Lower lobe of right lung (tissue), 2 donors: ENCODE results near the gene ZMYM2. TPM values are rescaled to one million over a fixed set of nuclear protein-coding genes. Genes with fewer than 3 reads are reported as not detected.
A peak's percentile ranks its signal among the peaks of the same experiment; 100 is the strongest.

Experiments
- ATAC-seq, 2 donors: fragments of 200-7000 bp; cut with Tn5 transposase; one replicate each; pipeline ENCODE4 v1.9.1; 2020 to 2022; ENCODE audit warnings: mild to moderate bottlenecking in 2 of 2, moderate library complexity in 2 of 2
- DNase-seq: peaks from one replicate; pipeline ENCODE4 v3.0.0-alpha.2; 2020
- H3K27ac ChIP-seq: fragments of 200-600 bp; one replicate; pipeline ENCODE4 v1.8.0; 2022
- H3K27me3 ChIP-seq: fragments of 200-600 bp; one replicate; pipeline ENCODE4 v1.8.0; 2022; ENCODE audit warnings: low read depth
- H3K36me3 ChIP-seq: fragments of 200-600 bp; one replicate; pipeline ENCODE4 v1.8.0; 2022; ENCODE audit warnings: mild to moderate bottlenecking
- H3K4me1 ChIP-seq: fragments of 200-600 bp; one replicate; pipeline ENCODE4 v1.8.0; 2022
- H3K4me3 ChIP-seq: fragments of 200-600 bp; one replicate; pipeline ENCODE4 v1.8.0; 2022; ENCODE audit warnings: mild to moderate bottlenecking
- H3K9me3 ChIP-seq: fragments of 200-600 bp; one replicate; pipeline ENCODE4 v1.8.0; 2022
- CTCF ChIP-seq: fragments of 200-600 bp; IDR thresholded peaks from one replicate; pipeline ENCODE4 v1.8.0; 2022; ENCODE audit warnings: antibody characterized with exemption, mild to moderate bottlenecking
- intact Hi-C: fragments of 100-400 bp; cut with DNase I; formaldehyde crosslinking; loops from one replicate; pipeline ENCODE4 v1.11.0; 2022
- total RNA-seq: library from RNA; stranded (reverse); fragmentation: NEBNext Ultra II Directional; extraction: Animal tissue kit (Norgen Biotek cat#: 25700); gene quantifications from one replicate; pipeline ENCODE4 v1.2.1, GENCODE V29; 2021
- donor health status: DM: no; HTN: yes; CAD: no; lungs with severe emphysema.

ZMYM2 gene
- total RNA-seq, 1 donor from 2014 or later, result 71.5 TPM

GRCh38 chr13:20125783-20126165 is 167.2 kb downstream of the ZMYM2 start:
- no peak for DNase-seq
- intact Hi-C loops, result no loop called here
- H3K9me3 ChIP-seq, result no peaks in the 10 kb centered on the region
- no peaks in the 10 kb centered on the region for H3K36me3 ChIP-seq
- no peak for ATAC-seq
- H3K27ac ChIP-seq, result no peak overlapping the region
- peaks cover 22% of the 10 kb centered on the region for H3K27me3 ChIP-seq
- no peak for TF ChIP-seq CTCF
- no peak overlapping the region for H3K4me3 ChIP-seq
- peaks cover 12% of the 10 kb centered on the region for H3K4me1 ChIP-seq

GRCh38 chr13:20126541-20127261 is 168.2 kb downstream of the ZMYM2 start:
- ATAC-seq, result no peak

GRCh38 chr13:20127262-20127561 is 168.7 kb downstream of the ZMYM2 start:
- Histone ChIP-seq H3K27ac (peak overlapping the region; percentile 79), H3K4me3 (peak overlapping the region; percentile 57), H3K4me1 (peaks cover 12% of the 10 kb centered on the region), H3K36me3 (no peaks in the 10 kb centered on the region), H3K9me3 (no peaks in the 10 kb centered on the region), H3K27me3 (peaks cover 26% of the 10 kb centered on the region)
- ATAC-seq, result peak; percentile 18 to 52
- intact Hi-C loops, result no loop called here
- DNase-seq, result no peak
- no peak for TF ChIP-seq CTCF

More at GRCh38 chr13:20126541-20127261, 168.2 kb downstream of the ZMYM2 start:
- Histone ChIP-seq H3K36me3 (no peaks in the 10 kb centered on the region), H3K27me3 (peaks cover 28% of the 10 kb centered on the region), H3K9me3 (no peaks in the 10 kb centered on the region), H3K4me1 (peaks cover 12% of the 10 kb centered on the region), H3K4me3 (no peak overlapping the region), H3K27ac (no peak overlapping the region)
- no peak for DNase-seq
- intact Hi-C loops, result no loop called here
- no peak for TF ChIP-seq CTCF

GRCh38 chr13:20127562-20128458 is 169.3 kb downstream of the ZMYM2 start:
- H3K27ac ChIP-seq, result peak overlapping the region; percentile 79
- ATAC-seq, result peak; percentile 92 to 93
- peak; percentile 45 for TF ChIP-seq CTCF
- intact Hi-C loops, result no loop called here
- H3K27me3 ChIP-seq, result peaks cover 23% of the 10 kb centered on the region
- H3K4me1 ChIP-seq, result peaks cover 12% of the 10 kb centered on the region
- H3K9me3 ChIP-seq, result no peaks in the 10 kb centered on the region
- peak overlapping the region; percentile 57 for H3K4me3 ChIP-seq
- no peaks in the 10 kb centered on the region for H3K36me3 ChIP-seq
- DNase-seq, result peak; percentile 80

GRCh38 chr13:20128459-20128931 is 170.0 kb downstream of the ZMYM2 start:
- no peak for DNase-seq
- intact Hi-C loops, result no loop called here
- Histone ChIP-seq H3K4me1 (peaks cover 12% of the 10 kb centered on the region), H3K4me3 (peak overlapping the region; percentile 57), H3K27me3 (peaks cover 27% of the 10 kb centered on the region), H3K27ac (peak overlapping the region; percentile 79), H3K9me3 (no peaks in the 10 kb centered on the region), H3K36me3 (no peaks in the 10 kb centered on the region)
- peak; percentile 36 for TF ChIP-seq CTCF
- peak; percentile 71 to 84 for ATAC-seq
